GM18868 (cell line): ENCODE data around the gene EYA2.

Experiments used
- ATAC-seq: cut with Tn5 transposase; IDR thresholded peaks from one replicate; pipeline ENCODE4 v1.9.1; 2021; ENCODE audit warnings: mild to moderate bottlenecking, moderate library complexity; ENCODE audit not compliant: unreplicated experiment

Gene EYA2

GRCh38 chr20:47058236-47058635, 163.6 kb downstream of the EYA2 start:
- ATAC-seq, result no peak

- no peak for ATAC-seq
Observed at GRCh38 chr20:47059536-47059935, 164.9 kb downstream of the EYA2 start.

- no peak for ATAC-seq
Observed at GRCh38 chr20:47061549-47061948, 166.9 kb downstream of the EYA2 start.

- ATAC-seq, result no peak
Observed at GRCh38 chr20:47062226-47062890, 167.7 kb downstream of the EYA2 start.

GRCh38 chr20:47063407-47063806, 168.8 kb downstream of the EYA2 start:
- ATAC-seq, result no peak

GRCh38 chr20:47063808-47064207, 169.2 kb downstream of the EYA2 start:
- no peak for ATAC-seq

- no peak for ATAC-seq
Observed at GRCh38 chr20:47066484-47067270, 172.0 kb downstream of the EYA2 start.

GRCh38 chr20:47067776-47068175, 173.1 kb downstream of the EYA2 start:
- no peak for ATAC-seq

GRCh38 chr20:47070176-47070575, 175.5 kb downstream of the EYA2 start:
- ATAC-seq, result no peak

- ATAC-seq, result no peak
Observed at GRCh38 chr20:47071646-47072185, 177.1 kb downstream of the EYA2 start.

GRCh38 chr20:47073766-47074475, 179.3 kb downstream of the EYA2 start:
- no peak for ATAC-seq

GRCh38 chr20:47075263-47075662, 180.6 kb downstream of the EYA2 start:
- no peak for ATAC-seq

- no peak for ATAC-seq
Observed at GRCh38 chr20:47079047-47079446, 184.4 kb downstream of the EYA2 start.

GRCh38 chr20:47080365-47080764, 185.7 kb downstream of the EYA2 start:
- no peak for ATAC-seq

GRCh38 chr20:47086316-47086715, 191.7 kb downstream of the EYA2 start:
- no peak for ATAC-seq

- ATAC-seq, result no peak
Observed at GRCh38 chr20:47088335-47088734, 193.7 kb downstream of the EYA2 start.

- no peak for ATAC-seq
Observed at GRCh38 chr20:47089151-47089550, 194.5 kb downstream of the EYA2 start.

- no peak for ATAC-seq
Observed at GRCh38 chr20:47090835-47091234, 196.2 kb downstream of the EYA2 start.

- no peak for ATAC-seq
Observed at GRCh38 chr20:47093320-47093966, 198.8 kb downstream of the EYA2 start.

- no peak for ATAC-seq
Observed at GRCh38 chr20:47095690-47096089, 201.0 kb downstream of the EYA2 start.
